Aorta (tissue), 5 donors: Measurements from ENCODE around the gene SPSB3. TPM values are rescaled to one million over a fixed set of nuclear protein-coding genes. Genes with fewer than 3 reads are reported as not detected.

Experiments
- ATAC-seq: fragments of 200-7000 bp; cut with Tn5 transposase; one replicate; pipeline ENCODE4 v1.9.1; 2022; ENCODE audit warnings: moderate library complexity; ENCODE audit not compliant: low FRiP score
- DNase-seq, 2 donors: peaks; one replicate each; pipeline ENCODE4 v3.0.0-alpha.2; 2020
- H3K27ac ChIP-seq, 2 donors: one replicate each; pipeline ENCODE4 v1.5.1; 2013; ENCODE audit warnings: low read length in 2 of 2, mild to moderate bottlenecking in 2 of 2, moderate library complexity in 2 of 2, control low read depth in 1 of 2, inconsistent platforms in 1 of 2, low read depth in 1 of 2
- H3K27me3 ChIP-seq, 2 donors: one replicate each; pipeline ENCODE4 v1.6.1; 2013; ENCODE audit warnings: control low read depth in 1 of 2, low read length in 1 of 2, mild to moderate bottlenecking in 1 of 2, moderate library complexity in 1 of 2; ENCODE audit not compliant: insufficient read depth in 2 of 2, control insufficient read depth in 1 of 2
- H3K36me3 ChIP-seq, 2 donors: one replicate each; pipeline ENCODE4 v1.6.1; 2013; ENCODE audit warnings: control low read depth in 1 of 2, low read length in 1 of 2, mild to moderate bottlenecking in 1 of 2; ENCODE audit not compliant: insufficient read depth in 2 of 2, control insufficient read depth in 1 of 2
- H3K4me1 ChIP-seq, 2 donors: one replicate each; pipeline ENCODE4 v1.6.1; 2013; ENCODE audit warnings: low read length in 2 of 2, control low read depth in 1 of 2, mild to moderate bottlenecking in 1 of 2, moderate library complexity in 1 of 2; ENCODE audit not compliant: insufficient read depth in 2 of 2, control insufficient read depth in 1 of 2
- H3K4me3 ChIP-seq, 2 donors: one replicate each; pipeline ENCODE4 v1.5.1; 2013; ENCODE audit warnings: low read length in 2 of 2, control low read depth in 1 of 2, mild to moderate bottlenecking in 1 of 2
- H3K9me3 ChIP-seq: one replicate; pipeline ENCODE4 v1.6.1; 2013; ENCODE audit warnings: mild to moderate bottlenecking, low read length; ENCODE audit not compliant: control insufficient read depth
- WGBS, 2 donors: extraction: QIAGEN DNeasy Blood & Tissue Kit; methylation state at CpG; one replicate each; pipeline ENCODE4 v1.1.7; 2013; 5-methylcytosine and 5-hydroxymethylcytosine counted together
- intact Hi-C, 2 donors: fragments of 100-400 bp; cut with DNase I; formaldehyde crosslinking; loops; one replicate each; pipeline versions ENCODE4 v1.14.2 to v1.15.0; 2022
- polyA plus RNA-seq, 2 donors: library from polyadenylated mRNA; stranded (reverse); fragments of 200-250 nt; gene quantifications; one replicate each; pipeline ENCODE4 v1.2.3, GENCODE V29; 2013
- total RNA-seq, 2 donors: library from RNA; stranded (reverse); fragmentation: NEBNext Ultra II Directional; extraction: Animal tissue kit (Norgen Biotek cat#: 25700); gene quantifications; one replicate each; pipeline ENCODE4 v1.2.1, GENCODE V29; 2021
- donor health status: healthy with polysubstance abuse.
- donor health status: Bipolar disorder and iron deficiency.
- donor health status: DM: no; HTN: no; CAD: no.
- donor health status: DM: no; HTN: no; CAD: no.
- donor health status: DM: yes; HTN: yes; CAD: no.

Gene SPSB3
- total and polyA plus RNA-seq, 4 donors = 25.8 to 322 (median 33.7) TPM

DNA sequence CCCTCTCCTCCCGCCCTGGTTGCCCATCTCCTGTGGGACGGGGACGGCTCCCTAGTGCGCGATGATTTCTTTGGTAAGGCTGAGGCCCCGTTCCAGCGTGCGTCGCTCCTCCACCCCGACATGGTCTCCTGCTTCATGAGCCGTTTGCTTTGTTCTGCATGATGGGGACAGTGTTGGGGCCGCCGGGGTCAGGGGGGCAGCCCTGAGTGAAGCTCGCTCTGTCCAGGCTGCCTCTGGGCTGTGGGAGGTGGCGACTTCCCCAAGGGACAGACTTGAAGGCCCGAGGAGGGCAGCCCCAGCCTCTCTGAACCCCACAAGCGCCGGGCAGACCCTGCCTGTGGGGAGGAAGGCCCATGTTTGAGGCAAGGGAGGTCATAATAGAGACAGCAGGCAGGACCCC, 23.4 kb downstream of the SPSB3 start:
- H3K36me3 ChIP-seq = no peaks in the 10 kb centered on the region
- intact Hi-C loops = no loop called here
- no peak for DNase-seq
- no peaks in the 10 kb centered on the region for H3K9me3 ChIP-seq
- H3K4me1 ChIP-seq = no peaks in the 10 kb centered on the region
- no peak overlapping the region for H3K27ac ChIP-seq
- 92 to 93% methylated on average over 18 of the region's 18 CpGs for WGBS, 2 donors
- H3K4me3 ChIP-seq = no peak overlapping the region
- no peaks in the 10 kb centered on the region for H3K27me3 ChIP-seq
- no peak for ATAC-seq

DNA sequence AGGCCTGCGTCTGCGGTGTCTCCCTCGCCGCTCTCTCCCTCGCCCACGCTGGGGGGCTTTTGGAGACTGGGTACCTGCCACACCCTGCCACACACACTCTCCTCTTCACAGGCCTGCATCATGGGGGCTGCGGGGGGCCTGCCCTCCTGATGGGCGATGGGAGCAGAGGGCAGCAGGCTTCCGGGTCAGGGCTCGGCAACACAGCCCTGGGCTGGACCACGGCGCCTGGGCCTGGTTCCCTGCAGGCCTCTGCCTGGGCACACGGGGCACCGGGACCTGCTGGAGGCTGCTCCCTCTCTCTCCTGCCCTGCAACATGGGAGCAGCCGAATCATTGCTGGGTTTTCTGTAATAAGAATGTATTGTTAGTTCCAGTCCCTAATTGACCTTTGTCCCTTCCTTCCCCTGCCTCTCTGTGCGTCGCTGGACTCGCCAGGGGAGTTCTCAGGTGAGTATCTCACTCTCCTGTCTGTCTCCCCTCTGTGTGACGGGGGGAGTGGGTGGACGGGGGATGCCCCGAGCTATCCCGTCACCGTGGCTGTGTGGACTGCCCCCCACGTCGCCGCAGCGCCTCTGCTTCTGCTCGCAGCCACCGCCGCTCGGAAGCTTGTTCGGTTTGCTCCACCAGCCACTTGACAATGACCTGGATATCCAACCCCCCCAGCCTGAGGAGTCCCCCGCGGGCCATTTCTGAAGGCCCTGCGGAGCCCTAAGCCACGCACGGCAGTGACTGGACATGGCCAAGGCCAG, 24.5 kb downstream of the SPSB3 start:
- H3K4me1 ChIP-seq = no peaks in the 10 kb centered on the region
- peaks cover 0 to under 1% of the 10 kb centered on the region in 2 donors for H3K36me3 ChIP-seq
- no peak for ATAC-seq
- no peaks in the 10 kb centered on the region for H3K9me3 ChIP-seq
- intact Hi-C loops = no loop called here
- no peak overlapping the region for H3K27ac ChIP-seq
- H3K27me3 ChIP-seq = no peaks in the 10 kb centered on the region
- no peak for DNase-seq
- no peak overlapping the region for H3K4me3 ChIP-seq
- WGBS, 2 donors = 91 to 92% methylated on average over 37 of the region's 37 CpGs

DNA sequence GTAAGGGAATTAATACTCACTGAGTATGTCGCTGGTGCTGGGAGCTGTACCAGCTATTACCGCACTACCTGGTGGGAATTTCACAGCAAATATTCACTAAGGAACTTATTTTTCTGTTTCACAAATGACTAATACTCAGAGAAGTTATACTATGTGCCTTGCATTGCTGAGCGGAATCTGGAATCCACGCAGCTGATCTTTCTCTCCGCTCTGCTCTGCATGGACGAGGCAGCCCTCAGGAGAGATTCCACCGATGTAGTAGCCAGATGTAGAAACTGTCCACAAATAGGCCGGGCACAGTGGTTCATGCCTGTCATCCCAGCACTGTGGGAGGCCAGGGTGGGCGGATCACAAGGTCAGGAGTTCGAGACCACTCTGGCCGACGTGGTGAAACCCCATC, 28.2 kb downstream of the SPSB3 start:
- peaks cover 0 to 7% of the 10 kb centered on the region in 2 donors for H3K36me3 ChIP-seq
- WGBS, 2 donors = 92 to 94% methylated on average over 12 of the region's 12 CpGs
- ATAC-seq = no peak
- no peaks in the 10 kb centered on the region for H3K9me3 ChIP-seq
- H3K4me1 ChIP-seq = no peaks in the 10 kb centered on the region
- intact Hi-C loops = no loop called here
- DNase-seq = no peak
- no peaks in the 10 kb centered on the region for H3K27me3 ChIP-seq
- no peak overlapping the region for H3K4me3 ChIP-seq
- H3K27ac ChIP-seq = no peak overlapping the region

DNA sequence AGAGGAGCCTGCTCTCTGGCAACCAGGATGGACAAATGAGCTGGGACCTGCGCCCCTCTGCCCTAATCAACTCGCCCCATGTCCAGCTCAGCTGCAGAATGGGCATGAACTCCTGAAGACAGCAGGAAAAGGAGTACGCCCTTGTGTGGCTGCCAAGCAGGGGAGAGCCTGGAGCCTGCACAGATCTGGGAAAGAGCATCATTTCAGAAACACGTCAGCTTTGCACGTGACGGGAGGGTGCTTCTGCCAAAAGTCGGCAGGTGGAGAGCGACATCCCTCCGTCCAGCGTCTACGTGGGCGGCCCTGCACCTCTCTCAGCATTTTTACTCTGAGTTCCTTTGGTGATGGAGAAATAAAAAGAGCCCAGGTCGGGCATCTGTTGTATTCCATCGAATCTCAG, 29.5 kb downstream of the SPSB3 start:
- intact Hi-C loops = no loop called here
- Histone ChIP-seq H3K27ac (no peak overlapping the region), H3K4me1 (no peaks in the 10 kb centered on the region), H3K4me3 (no peak overlapping the region), H3K9me3 (no peaks in the 10 kb centered on the region), H3K27me3 (no peaks in the 10 kb centered on the region), H3K36me3 (peaks cover 0 to 16% of the 10 kb centered on the region in 2 donors)
- WGBS, 2 donors = 93 to 94% methylated on average over 14 of the region's 14 CpGs
- DNase-seq = no peak
- ATAC-seq = no peak

DNA sequence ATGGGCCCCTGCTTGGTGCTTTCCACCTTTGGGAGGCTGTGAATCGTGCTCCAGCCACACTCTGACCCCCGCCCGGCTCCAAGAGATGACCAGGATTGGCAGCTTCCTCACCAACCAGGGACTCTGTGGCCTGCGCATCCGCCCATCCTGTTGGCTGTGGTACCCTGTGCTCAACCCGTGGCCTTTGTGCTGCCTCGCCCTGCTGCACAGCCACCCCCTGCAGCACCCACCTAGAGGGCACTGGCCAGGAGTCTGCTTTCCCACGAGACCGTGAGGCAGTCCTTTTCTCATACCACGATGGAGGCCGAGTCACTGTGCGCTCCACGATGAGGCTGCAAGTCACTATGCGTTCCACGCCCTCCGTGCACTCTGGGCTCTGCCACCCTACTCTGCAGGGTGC, 30.4 kb downstream of the SPSB3 start:
- Histone ChIP-seq H3K36me3 (peaks cover 0 to 18% of the 10 kb centered on the region in 2 donors), H3K27ac (no peak overlapping the region), H3K4me1 (no peaks in the 10 kb centered on the region), H3K9me3 (no peaks in the 10 kb centered on the region), H3K4me3 (no peak overlapping the region), H3K27me3 (no peaks in the 10 kb centered on the region)
- ATAC-seq = no peak
- no peak for DNase-seq
- intact Hi-C loops = no loop called here
- WGBS, 2 donors = 96 to 97% methylated on average over 16 of the region's 16 CpGs

DNA sequence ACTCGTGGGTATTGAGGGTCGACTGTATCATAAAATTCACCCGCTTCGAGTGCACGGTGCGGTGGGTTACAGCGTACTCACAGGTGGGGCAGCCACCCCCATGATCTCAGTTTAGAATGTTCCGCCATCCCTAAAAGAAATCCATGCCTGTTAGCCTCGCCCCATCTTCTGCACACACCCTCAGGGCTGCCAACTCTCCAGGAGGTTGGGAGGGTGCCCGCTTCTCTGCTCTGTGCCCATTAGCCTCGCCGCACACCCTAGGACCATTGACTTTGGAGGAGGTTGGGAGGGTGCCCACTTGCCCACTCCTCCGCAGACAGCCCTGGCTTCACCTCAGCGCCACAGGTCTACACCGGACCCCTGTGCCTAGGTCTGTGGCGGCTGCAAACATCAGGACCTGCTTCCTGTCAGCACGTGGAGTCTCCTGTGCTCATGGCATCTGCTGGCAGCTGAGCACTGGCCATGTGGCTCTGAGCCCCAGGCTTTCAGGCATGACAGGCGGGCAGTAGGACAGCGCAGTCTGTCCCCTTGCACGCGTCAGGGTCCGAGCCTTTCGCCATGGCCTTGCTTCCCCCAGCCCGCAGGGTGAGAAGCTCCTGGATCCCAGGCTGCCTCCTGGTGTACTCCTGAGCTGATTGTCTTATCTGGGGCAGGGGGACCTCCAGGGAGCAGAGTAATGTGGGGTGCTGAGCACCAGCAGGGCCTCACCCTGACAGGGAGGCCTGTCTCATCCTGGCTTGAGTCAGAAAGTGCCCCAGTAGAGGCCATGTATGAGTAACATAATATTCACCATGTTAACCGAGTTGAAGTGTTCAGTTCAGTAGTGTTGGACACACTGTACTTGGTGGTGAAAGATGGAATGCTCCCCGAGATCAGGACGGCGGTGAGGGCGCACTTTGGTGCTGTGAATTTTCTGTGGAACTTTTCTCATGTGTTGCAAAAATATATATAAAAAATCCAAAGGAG, 32.9 kb downstream of the SPSB3 start:
- H3K27ac ChIP-seq = no peak overlapping the region
- H3K4me3 ChIP-seq = no peak overlapping the region
- ATAC-seq (no peak), DNase-seq (no peak)
- no peaks in the 10 kb centered on the region for H3K9me3 ChIP-seq
- no peaks in the 10 kb centered on the region for H3K27me3 ChIP-seq
- WGBS, 2 donors = 96% methylated on average over 29 of the region's 29 CpGs
- H3K36me3 ChIP-seq = peaks cover 0 to 18% of the 10 kb centered on the region in 2 donors
- intact Hi-C loops = no loop called here
- no peaks in the 10 kb centered on the region for H3K4me1 ChIP-seq

DNA sequence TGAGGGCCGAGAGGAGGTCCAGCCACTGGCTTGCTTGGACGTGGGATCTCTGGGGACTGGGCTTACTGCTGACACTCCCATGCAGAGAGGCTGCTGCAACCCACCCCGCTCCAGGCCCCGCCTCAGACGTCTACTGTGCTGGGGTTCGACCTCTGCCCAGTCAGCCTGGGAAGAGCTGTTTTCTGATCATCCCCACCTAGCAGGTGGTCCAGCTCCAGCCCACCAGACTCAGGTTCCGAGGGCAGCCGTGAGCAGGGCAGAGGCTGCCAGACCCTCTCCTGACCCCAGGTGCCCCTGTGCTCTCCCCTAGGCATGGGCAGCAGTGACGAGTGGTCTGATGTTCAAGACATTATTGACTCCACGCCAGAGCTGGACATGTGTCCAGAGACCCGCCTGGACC, 34.4 kb downstream of the SPSB3 start:
- intact Hi-C loops = no loop called here
- Histone ChIP-seq H3K27ac (no peak overlapping the region), H3K9me3 (no peaks in the 10 kb centered on the region), H3K36me3 (peaks cover 0 to 17% of the 10 kb centered on the region in 2 donors), H3K27me3 (no peaks in the 10 kb centered on the region), H3K4me1 (no peaks in the 10 kb centered on the region), H3K4me3 (no peak overlapping the region)
- ATAC-seq (no peak), DNase-seq (no peak)
- WGBS, 2 donors = 85 to 86% methylated on average over 11 of the region's 11 CpGs

DNA sequence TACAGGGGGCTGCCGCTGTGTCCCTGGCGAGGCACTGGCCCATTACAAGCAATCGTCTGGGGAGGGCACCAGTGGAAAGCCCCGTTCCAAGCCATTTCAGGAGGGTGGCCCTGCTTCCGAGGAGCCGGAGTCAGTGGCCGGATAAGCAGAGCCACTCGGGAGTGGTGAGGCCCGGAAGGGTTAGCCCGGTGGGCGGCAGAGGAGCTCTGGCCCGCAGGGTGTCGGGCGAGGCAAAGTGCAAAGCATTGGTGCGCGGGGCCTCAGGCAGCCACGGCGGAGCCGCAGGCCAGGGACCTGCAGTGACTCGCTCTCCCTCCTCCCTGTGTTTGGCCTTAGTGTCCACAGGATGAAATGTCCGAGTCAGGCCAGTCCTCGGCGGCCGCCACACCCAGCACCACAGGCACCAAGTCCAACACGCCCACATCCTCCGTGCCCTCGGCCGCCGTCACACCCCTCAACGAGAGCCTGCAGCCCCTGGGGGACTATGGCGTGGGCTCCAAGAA, 35.6 kb downstream of the SPSB3 start:
- Histone ChIP-seq H3K4me1 (no peaks in the 10 kb centered on the region), H3K36me3 (peaks cover 0 to 15% of the 10 kb centered on the region in 2 donors), H3K27me3 (no peaks in the 10 kb centered on the region), H3K4me3 (no peak overlapping the region), H3K9me3 (no peaks in the 10 kb centered on the region), H3K27ac (no peak overlapping the region)
- 93% methylated on average over 31 of the region's 31 CpGs for WGBS, 2 donors
- DNase-seq (no peak), ATAC-seq (no peak)
- intact Hi-C loops = no loop called here
